ENCODE measurements around the gene PHEX.

Gene PHEX

GRCh38 chrX:22122510-22122909, 90.4 kb downstream of the PHEX start:
- Histone ChIP-seq H3K27ac (ENCODE audit: low read depth, low read length) (no peak overlapping the region), H3K27me3 (ENCODE audit: control insufficient read depth, low read length) (no peaks in the 10 kb centered on the region), H3K9me2 (replicated peaks; ENCODE audit: control insufficient read depth, low read length) (no peaks in the 10 kb centered on the region), H3F3A (ENCODE audit: control insufficient read depth, insufficient read depth) (no peaks in the 10 kb centered on the region), H4K20me1 (ENCODE audit: control insufficient read depth, insufficient read depth, low read depth, low read length) (no peaks in the 10 kb centered on the region), H3K4me3 (ENCODE audit: low read length) (no peak overlapping the region), H3K36me3 (ENCODE audit: control insufficient read depth, low read length) (no peaks in the 10 kb centered on the region), H3K79me2 (ENCODE audit: control insufficient read depth, low read length) (no peaks in the 10 kb centered on the region), H3K9me3 (ENCODE audit: control insufficient read depth, insufficient read depth, low read length) (no peaks in the 10 kb centered on the region), H3K4me1 (ENCODE audit: control insufficient read depth, low read length) (no peaks in the 10 kb centered on the region), H3K4me2 (ENCODE audit: low read length) (no peak overlapping the region)
- TF ChIP-seq, protein P1, sequence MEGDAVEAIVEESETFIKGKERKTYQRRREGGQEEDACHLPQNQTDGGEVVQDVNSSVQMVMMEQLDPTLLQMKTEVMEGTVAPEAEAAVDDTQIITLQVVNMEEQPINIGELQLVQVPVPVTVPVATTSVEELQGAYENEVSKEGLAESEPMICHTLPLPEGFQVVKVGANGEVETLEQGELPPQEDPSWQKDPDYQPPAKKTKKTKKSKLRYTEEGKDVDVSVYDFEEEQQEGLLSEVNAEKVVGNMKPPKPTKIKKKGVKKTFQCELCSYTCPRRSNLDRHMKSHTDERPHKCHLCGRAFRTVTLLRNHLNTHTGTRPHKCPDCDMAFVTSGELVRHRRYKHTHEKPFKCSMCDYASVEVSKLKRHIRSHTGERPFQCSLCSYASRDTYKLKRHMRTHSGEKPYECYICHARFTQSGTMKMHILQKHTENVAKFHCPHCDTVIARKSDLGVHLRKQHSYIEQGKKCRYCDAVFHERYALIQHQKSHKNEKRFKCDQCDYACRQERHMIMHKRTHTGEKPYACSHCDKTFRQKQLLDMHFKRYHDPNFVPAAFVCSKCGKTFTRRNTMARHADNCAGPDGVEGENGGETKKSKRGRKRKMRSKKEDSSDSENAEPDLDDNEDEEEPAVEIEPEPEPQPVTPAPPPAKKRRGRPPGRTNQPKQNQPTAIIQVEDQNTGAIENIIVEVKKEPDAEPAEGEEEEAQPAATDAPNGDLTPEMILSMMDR (IDR thresholded peaks at IDR 0.05; ENCODE audit: low read depth, low read length, poor library complexity, severe bottlenecking): no peak

- no peaks in the 10 kb centered on the region for H3K4me1 ChIP-seq (ENCODE audit: control insufficient read depth, low read length)
- no peaks in the 10 kb centered on the region for H3K9me2 ChIP-seq (replicated peaks; ENCODE audit: control insufficient read depth, low read length)
- H3F3A ChIP-seq (ENCODE audit: control insufficient read depth, insufficient read depth): no peaks in the 10 kb centered on the region
- TF ChIP-seq, protein P1 (IDR thresholded peaks at IDR 0.05; ENCODE audit: low read depth, low read length, poor library complexity, severe bottlenecking): no peak
- no peak for TF ChIP-seq EZH2phosphoT487 (IDR thresholded peaks at IDR 0.05; ENCODE audit: borderline replicate concordance, low read length)
- H3K79me2 ChIP-seq (ENCODE audit: control insufficient read depth, low read length): no peaks in the 10 kb centered on the region
- no peaks in the 10 kb centered on the region for H3K27me3 ChIP-seq (ENCODE audit: control insufficient read depth, low read length)
- H3K4me3 ChIP-seq (ENCODE audit: low read length): no peak overlapping the region
- no peak overlapping the region for H3K27ac ChIP-seq (ENCODE audit: low read depth, low read length)
- H3K4me2 ChIP-seq (ENCODE audit: low read length): no peak overlapping the region
- no peaks in the 10 kb centered on the region for H3K9me3 ChIP-seq (ENCODE audit: control insufficient read depth, insufficient read depth, low read length)
- H4K20me1 ChIP-seq (ENCODE audit: control insufficient read depth, insufficient read depth, low read depth, low read length): no peaks in the 10 kb centered on the region
- H3K36me3 ChIP-seq (ENCODE audit: control insufficient read depth, low read length): no peaks in the 10 kb centered on the region
Measured at GRCh38 chrX:22124098-22124497, 92.0 kb downstream of the PHEX start.

DNA sequence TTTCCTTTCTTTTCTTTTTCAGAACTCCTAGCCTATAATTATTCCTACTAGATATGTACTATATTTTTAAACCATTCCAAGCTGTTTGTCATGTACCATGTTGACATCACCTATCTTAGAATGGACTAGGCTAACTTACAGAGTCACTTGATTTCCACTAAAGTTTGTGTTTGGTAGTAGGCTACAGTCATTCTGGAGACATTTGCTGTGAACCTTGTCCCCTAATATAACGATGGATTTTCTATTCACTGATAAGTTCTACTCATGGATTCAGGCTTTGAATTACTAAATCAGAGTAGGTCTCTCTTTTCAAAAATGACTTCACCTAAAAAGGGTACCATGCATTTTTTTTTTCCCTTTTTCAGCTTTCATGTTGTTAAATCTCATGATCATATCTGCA, 93.4 kb downstream of the PHEX start:
- Histone ChIP-seq H3K4me3 (ENCODE audit: low read length) (no peak overlapping the region), H3K4me1 (ENCODE audit: control insufficient read depth, low read length) (no peaks in the 10 kb centered on the region), H3K27me3 (ENCODE audit: control insufficient read depth, low read length) (no peaks in the 10 kb centered on the region), H3K9me3 (ENCODE audit: control insufficient read depth, insufficient read depth, low read length) (no peaks in the 10 kb centered on the region), H3K36me3 (ENCODE audit: control insufficient read depth, low read length) (no peaks in the 10 kb centered on the region), H3K27ac (ENCODE audit: low read depth, low read length) (no peak overlapping the region), H3K79me2 (ENCODE audit: control insufficient read depth, low read length) (no peaks in the 10 kb centered on the region), H4K20me1 (ENCODE audit: control insufficient read depth, insufficient read depth, low read depth, low read length) (no peaks in the 10 kb centered on the region), H3K9me2 (replicated peaks; ENCODE audit: control insufficient read depth, low read length) (no peaks in the 10 kb centered on the region), H3K4me2 (ENCODE audit: low read length) (no peak overlapping the region), H3F3A (ENCODE audit: control insufficient read depth, insufficient read depth) (no peaks in the 10 kb centered on the region)
- TF ChIP-seq, protein P1 (IDR thresholded peaks at IDR 0.05; ENCODE audit: low read depth, low read length, poor library complexity, severe bottlenecking): no peak
- no peak for TF ChIP-seq EZH2phosphoT487 (IDR thresholded peaks at IDR 0.05; ENCODE audit: borderline replicate concordance, low read length)

DNA sequence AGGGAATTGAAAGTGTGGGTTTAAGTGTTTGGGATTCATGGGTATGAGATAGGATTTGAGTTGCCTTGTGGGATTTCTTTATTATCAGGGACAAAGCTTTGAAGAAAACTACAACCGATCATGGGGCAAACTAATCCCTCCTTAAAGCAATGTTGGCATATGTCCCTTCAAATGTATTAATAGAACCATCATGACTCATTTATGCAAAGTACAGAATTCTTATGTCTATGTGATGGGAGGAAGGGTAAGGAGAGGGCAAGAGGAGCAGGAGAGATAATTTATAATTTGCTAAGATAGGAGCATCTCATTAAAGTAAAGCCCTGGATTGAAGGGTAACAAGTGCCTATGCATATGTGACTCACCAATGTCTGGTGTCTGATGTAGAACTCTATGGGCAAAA, 94.2 kb downstream of the PHEX start:
- Histone ChIP-seq H3K27ac (ENCODE audit: low read depth, low read length) (no peak overlapping the region), H3K9me3 (ENCODE audit: control insufficient read depth, insufficient read depth, low read length) (no peaks in the 10 kb centered on the region), H3K79me2 (ENCODE audit: control insufficient read depth, low read length) (no peaks in the 10 kb centered on the region), H3K27me3 (ENCODE audit: control insufficient read depth, low read length) (no peaks in the 10 kb centered on the region), H3K4me2 (ENCODE audit: low read length) (no peak overlapping the region), H3F3A (ENCODE audit: control insufficient read depth, insufficient read depth) (no peaks in the 10 kb centered on the region), H3K4me1 (ENCODE audit: control insufficient read depth, low read length) (no peaks in the 10 kb centered on the region), H4K20me1 (ENCODE audit: control insufficient read depth, insufficient read depth, low read depth, low read length) (no peaks in the 10 kb centered on the region), H3K4me3 (ENCODE audit: low read length) (no peak overlapping the region), H3K36me3 (ENCODE audit: control insufficient read depth, low read length) (no peaks in the 10 kb centered on the region), H3K9me2 (replicated peaks; ENCODE audit: control insufficient read depth, low read length) (no peaks in the 10 kb centered on the region)
- no peak for TF ChIP-seq EZH2phosphoT487 (IDR thresholded peaks at IDR 0.05; ENCODE audit: borderline replicate concordance, low read length)
- TF ChIP-seq, protein P1 (IDR thresholded peaks at IDR 0.05; ENCODE audit: low read depth, low read length, poor library complexity, severe bottlenecking): no peak
